CD4-positive, alpha-beta T cell treated with Interferon gamma for 1 hour (primary cell): Measurements from ENCODE around the gene ERFL.
"Not testable (repeated sequence)": the region's sequence is repeated elsewhere in the genome, so short reads cannot be mapped to it uniquely, and the experiment has no call there.

Source experiments
- DNase-seq: peaks from one replicate; pipeline ENCODE4 v3.0.0-alpha.2; 2020

ERFL gene

DNA sequence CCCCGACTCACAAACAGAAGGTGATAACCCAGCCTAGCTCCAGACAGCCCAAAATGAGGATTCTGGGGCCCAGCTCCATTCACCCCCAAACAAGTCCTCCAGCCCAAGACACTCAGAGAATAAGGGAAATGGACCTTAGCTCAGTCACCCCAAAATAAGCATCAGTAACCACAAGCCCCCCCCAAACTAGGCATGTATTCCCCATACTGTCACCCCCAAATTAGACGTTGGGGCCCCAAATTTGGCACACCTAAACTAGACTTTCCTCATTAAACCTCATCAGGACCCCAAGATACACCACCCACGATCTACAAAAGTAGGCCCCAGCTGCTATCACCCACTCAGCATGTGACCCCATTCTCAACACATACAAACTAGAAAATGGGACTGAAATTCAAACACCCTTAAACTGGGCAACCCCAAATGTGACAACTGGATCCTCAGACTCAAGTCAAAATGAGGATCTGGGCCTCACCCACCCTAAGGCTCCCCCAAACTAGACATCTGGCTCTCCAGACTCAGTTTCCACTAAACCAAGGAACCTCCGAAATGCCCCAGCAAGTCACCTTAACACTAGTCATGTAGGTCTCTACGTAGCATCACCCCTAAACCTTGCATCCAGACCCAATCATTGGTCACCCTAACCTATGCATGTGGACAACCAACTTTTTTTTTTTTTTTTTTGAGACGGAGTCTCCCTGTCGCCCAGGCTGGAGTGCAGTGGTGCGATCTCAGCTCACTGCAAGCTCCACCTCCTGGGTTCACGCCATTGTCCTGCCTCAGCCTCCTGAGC lies 13.4 kb upstream of the ERFL start:
- DNase-seq = no peak

DNA sequence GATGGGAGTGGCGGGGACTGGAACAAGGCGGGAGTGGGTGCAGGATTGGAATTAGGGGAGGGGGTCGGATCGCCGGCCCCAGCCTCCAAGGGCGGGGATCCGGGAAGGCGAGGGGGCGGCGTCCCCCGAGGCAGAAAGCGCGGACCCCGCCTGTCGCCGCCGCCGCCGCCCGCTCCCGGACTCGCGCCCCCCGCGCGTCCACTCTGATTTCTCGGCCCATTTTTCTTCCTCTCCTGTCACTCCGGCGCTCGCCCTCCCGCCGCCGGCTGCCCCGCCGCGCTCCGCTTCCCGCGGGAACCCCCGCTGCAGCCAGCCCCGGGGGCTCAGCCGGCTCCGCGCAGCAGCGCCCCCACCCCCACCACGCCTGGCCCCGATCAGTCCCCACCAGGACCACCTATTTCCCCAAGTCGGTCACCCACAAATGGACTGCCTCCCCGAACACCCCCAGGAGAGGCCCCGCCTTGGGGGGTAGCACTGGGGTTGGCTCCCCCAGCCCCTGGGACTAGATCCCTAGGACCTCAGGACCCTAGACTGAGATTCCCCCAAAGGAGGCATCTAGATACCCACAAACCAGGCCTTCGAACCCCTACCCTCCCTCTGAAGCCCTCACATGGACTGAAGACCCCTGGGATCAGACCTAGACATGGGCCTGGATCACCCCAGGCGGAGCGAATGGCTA lies 12.6 kb upstream of the ERFL start:
- no peak for DNase-seq

DNA sequence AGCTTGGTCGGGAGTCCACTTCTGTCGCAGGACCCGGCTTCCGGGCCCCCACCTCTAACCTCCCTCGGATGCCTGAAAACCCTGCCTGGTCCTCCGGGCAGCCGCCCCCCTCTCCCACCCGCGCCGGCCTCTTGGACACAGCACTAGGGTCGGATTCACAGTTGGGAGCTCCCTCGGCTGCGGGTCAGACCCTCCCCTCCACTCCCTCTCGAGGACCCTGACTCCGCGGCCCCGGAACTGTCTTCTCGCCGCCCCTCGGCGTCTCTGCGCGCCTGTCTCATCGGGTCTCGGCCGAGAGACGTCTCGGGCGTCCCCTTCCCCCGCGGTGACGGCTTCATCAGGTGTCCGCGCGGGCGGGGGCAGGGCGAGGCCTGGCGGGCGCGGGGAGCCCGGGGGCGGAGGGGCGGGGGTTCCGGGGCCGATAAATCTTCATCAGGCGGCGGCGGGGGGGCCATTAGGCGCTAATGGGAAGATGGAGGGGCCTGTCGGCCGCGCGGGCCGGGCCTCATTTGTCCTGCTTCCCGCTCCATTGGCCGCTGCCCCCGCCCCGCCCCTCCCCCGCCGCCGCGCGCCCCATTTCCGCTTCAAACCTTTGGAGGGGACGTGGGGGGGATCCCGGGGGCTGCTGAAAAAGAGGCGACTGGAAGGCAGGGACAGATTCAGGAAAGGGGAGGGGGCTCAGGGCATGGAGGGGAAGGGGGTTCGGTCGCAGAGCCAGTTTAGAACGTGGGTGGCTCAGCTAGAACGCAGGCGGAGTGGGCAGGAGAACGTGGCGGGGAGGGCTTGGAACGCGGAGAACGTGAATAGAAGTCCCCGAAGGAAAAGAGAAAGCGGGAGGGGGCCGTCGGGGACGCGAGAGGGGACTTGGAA lies 11.8 kb upstream of the ERFL start:
- DNase-seq = peak; percentile 76

DNA sequence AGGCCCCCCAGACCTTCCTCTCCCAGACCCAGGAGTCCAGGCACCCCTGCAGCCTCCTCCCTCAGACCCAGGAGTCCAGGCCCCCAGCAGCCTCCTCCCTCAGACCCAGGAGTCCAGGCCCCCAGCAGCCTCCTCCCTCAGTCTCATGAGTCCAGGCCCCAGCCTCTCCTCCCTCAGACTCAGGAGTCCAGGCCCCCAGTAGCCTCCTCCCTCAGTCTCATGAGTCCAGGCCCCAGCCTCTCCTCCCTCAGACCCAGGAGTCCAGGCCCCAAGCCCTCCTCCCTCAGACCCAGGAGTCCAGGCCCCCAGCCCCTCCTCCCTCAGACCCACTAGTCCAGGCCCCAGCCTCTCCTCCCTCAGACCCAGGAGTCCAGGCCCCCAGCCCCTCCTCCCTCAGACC lies 11.0 kb upstream of the ERFL start:
- DNase-seq = not testable (repeated sequence)

DNA sequence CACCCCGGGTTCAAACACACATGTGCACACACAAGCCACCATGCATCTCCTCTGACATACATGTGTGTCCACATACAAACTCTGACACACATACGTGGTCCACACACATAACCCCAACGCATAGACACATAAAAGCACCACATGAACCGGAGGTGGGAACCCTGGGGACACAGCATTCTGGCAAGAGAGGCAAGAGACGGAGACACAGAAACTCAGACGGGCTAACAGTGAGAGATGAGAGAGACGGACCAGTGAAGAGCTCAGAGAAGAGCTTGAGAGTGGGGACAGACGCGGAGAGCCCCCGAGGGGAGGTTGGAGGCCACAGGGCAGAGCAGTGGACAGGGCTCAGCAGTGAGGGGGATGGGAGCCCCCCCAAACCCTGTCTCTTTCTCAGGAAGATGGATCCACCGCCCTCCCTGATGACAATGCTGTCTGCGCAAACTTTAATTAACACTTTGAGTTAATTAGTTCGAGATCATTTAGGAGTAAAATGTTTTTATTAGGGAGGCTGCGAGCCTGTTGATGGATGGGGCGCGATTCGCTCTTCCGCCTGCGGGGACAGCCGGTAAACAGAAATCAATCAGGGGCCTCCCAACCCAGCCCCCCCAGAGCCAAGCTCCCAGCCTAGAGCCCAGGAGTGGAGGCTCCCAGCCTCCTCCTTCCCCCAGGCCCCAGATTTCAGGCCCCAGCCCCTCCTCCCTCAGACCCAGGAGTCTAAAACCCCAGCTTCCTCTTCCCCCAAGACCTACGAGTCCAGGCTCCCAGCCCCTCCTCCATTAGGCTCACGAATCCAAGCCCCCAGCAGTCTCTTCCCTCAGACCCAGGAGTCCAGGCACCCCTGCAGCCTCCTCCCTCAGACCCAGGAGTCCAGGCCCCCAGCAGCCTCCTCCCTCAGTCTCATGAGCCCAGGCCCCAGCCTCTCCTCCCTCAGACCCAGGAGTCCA lies 9.5 kb upstream of the ERFL start:
- DNase-seq = no peak

DNA sequence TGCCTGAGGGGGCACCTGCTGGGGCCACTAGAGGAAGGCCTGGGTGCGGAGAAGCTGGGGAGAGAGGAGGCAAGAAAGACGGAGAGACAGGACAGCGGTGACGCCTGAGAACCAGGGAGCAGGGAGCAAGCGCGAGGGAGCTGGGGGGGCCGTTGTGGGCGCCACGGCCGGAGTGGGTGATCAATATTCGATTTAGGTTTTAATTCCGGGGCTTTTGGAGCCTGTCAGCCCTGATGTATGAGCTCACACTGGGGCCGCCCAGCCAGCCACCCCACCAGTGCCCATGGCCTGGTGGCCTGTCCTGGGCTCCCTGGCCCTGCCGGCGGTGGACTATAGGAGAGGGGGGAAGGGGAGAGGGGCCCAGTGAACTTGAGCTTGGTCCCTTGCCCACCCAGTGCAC lies 8.7 kb upstream of the ERFL start:
- no peak for DNase-seq

DNA sequence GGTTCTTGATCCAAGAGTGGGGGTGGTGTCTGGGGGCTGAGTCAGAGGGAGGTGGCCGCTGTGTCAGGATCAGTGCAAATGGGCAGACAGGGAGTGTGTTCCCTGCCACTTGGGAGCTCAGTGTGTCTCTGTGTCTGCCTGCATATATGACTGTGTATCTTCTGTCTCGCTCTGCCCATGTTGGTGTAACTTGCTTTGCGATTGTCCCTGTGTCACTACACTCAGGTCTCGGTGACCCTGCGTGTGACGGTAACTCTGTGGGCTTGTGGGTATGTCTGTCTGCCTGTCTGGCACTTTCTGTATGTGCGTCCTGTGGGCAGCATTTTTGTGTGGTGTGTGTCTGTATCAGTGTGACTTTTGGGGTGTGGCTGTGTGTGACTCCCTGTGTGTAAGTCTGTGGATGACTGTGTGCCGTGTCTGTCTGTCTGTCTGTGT lies 8.2 kb upstream of the ERFL start:
- DNase-seq = peak; percentile 67

DNA sequence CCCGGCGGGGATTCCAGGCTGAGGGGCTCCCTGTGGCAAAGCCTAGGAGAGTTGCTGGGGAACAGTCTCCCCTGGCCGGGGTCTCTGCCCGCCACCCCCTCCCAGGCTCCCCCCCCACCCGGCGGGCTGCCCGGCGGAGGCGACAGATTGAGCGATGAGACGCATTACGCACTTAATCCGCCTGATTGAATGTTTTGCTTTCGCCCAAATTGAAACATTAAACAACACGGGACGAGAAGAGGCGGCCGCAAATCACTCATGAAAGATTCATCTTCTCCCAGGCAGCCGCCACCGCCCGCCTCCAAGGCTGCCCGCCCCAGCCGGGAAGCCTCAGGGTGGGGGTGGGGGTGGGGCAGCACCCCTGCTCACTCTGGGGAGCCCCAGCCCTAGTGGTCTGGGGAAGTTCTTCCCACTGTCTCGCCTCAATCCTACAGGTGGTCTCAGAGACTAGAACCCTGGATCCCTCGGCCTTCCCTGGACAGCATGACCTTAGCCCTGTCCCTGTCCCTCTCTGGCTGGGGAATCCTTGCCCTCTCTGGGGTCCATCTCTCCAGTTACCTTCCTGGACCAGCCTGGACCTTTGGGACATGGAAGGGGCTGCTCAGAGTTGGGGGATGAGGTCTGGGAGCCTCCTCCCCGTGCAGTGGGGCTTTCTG lies 7.6 kb upstream of the ERFL start:
- no peak for DNase-seq

DNA sequence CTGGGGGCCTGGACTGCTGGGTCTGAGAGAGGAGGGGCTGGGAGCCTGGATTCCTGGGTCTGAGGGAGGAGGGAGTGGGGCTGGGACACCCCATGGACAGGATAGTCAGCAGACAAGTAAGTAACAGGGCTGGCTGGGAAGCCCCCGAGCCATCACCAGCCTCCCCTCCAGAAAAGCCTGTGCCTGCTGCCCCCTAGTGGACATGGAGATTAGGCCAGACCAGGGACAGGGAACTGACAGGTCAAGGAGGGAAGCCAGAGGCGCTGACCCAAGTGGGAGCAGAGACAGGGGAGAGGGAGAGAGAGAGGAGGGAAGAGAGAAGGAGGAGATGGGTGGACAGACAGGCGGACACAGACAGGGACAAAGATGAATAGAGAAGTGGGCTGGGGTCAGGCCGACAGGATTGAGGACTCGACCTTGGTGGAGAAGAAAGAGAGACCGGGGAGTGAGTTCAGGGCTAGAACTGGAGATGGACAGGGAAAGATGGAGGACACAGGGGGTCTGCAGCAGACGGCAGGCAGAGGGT lies 6.7 kb upstream of the ERFL start:
- peak; percentile 81 for DNase-seq

DNA sequence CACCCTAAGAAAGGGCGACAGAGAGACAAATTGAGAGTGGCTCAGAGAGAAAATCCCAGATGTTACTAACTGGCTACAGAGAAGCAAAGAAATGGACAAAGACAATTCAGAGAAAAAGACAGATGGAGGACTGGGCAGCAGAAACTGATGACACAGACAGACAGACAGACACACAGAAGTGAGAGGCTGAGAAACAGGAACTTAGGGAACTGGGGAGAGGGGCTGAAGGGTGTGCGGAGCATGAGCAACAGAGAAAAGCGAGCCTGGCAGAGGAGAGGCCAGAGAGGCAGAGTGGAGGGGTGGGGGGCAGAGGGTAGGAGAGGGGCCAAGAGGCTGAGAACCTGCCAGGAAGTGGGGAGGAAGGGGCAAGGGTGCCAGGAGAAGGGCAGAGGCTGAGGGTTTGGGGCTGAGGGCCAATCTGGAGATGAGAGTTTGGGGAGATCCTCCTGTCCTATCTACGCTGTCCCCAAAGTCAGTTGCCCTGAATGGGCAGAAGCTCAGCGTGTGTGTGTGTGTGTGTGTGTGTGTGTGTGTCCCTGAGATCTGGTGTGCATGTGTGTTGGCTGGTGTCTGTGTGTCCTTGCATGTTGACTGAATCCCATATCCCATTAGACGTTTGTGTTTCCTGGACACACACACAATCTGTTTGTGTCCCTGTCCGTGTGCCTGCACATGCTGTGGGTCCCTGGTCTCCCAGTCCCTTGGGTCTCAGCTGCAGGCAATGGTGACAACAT lies 5.6 kb upstream of the ERFL start:
- DNase-seq = no peak

DNA sequence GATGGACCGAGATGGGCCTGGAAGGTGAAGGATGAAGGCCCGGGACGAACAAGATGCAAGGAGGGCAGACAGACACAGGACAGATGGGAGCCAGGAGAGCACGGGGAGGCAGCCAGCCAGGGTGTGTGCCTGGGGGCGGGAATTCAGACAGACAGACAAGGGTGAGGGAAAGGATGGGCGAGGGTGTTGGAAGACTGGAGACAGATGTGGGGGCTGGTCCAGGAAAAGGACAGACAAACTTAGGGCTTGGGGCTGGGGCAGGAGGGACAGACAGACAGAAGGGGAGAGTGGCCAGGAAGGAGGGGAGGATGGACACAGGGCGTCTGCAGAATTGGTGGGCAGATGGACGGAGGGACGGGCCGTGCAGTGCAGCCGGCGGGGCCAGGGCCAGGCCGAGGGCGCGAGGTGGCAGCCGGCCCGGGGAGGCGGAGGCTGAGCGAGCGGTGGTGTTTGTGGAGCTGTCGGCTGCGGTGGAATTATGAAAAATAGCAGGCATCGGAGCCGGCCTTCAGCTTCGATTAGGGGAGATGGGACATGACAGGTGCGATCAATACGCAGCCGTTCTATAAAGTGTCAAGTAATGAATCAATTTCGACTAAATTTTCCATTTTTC lies 4.6 kb upstream of the ERFL start:
- no peak for DNase-seq

DNA sequence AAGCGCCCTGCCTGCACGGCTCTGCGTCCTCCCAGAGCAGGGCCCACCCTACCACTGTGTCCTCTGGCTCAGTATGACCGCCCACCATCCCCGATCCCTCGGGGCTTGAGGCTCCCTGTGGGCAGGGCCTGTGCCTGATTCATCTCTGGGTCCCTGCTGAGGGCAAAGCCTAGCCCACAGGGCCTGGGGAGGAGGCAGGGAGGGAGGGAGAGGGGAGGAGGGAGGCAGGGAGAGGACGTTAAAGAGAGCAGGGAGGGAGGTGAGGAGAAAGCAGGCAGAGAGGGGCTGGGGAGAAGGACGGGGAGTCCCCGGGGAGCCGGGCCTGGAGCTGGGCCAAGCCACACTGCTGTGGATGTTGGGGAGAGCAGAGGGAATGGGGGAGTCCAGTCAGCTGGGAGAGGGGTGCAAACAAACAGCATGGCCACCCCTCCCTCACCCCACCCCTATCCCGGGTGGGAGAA lies 4.0 kb upstream of the ERFL start:
- DNase-seq = no peak

DNA sequence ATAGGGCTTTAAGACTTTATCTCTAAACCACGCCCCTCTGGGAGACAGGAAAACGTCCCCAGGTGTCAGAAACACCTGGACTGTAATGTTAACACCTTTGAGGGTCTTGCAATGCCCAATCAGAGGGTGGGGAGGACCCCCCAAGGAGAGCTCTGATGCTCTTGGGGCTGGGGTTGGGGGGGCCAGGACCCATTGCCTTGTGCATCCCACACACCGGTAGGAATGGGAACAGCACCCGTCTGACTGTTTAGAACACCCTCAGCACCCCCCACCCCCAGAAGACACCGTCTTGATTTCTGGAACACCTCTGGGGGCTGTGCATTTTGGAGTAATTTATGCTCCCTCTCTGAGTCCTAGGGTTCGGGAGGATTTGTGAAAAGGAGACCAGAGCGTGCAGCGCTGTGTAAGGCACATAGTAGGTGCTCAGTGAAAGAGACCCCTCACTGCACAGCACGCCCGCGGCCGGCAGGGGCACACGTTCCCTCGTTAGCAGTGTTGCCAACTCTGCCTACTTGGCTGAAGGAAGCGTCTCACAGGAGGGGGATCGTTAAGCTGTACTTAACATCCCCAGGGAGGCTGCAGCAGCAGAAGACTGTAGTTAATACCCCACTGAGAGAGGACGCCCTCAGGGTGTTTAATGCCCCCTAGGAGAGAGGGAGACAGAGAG lies 2.8 kb upstream of the ERFL start:
- DNase-seq = no peak

DNA sequence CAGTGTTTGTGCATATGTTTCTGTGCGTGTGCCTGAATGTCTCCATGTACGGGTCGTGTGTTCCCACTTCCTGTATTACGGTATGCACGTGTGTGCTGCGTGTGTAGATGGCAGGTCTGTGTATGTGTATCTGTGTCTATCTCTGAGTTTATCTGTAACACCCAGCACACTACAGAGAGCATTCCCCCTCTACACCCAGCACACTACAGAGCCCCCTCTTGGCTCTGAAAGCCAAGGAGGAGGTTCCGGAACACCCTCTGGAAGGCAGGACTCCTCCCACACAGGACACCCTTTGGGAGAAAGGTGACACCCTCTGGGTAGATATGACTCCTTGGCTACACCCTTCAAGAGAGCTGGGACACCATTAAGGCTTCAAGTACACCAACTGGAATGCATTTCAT lies 2.1 kb upstream of the ERFL start:
- no peak for DNase-seq

DNA sequence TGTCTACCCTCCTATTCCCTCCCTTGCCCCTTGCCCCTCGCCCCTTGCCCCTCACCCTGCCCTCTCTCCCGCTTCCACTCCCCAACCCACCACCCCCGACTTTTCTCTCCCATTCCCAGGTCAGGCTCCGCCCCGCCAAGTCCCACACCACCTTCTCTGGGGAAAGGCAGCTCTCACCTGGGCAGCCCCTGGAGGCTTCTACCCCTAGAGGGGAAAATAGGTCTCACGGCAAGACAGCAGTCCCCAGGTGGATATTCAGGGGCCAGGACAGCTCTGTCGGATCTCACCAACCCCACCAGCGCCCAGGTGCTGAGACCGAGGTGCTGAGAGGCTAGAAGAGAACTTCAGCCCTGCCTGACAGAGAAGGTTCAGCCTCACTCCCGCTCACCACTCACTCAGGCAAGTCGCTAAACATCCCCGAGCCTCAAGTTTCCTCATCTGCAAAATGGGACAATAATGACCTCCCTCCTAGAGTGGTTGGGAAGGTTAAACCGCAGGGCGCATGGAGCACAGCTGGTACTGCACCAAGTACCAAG lies 1.4 kb upstream of the ERFL start:
- DNase-seq = no peak

DNA sequence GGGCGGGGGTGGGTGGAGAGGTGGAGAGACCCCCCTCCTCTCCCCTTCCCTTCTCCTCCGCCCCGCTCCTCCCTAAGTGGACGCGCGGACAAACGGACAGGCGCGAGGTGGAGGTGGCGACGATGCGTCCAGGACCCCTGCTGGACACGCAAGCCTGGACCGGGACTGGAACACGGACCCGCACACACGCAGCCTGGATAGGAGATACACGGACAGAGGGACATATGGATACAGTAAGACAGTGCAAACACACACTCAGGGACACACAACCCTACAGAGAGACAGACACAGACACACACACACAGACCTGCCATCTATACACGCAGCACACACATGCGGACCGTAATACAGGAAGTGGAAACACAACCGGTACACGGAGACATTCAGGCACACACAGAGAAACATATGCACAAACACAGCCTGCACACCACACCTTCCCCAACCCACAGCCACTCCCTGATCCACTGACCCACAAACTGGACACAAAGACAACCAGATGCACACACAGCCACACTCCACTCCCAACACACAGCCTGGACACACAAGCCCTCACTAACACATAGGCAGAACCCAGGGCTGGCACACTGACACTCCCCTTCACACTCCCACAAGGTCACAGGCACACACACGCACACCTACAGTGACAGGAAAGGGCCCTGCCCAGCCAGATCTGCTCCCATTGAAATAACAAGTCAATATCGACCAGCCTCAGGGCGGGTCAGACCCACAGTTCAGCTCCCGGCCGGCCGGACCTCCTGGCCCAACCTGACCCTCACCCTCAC lies 696 bp upstream of the ERFL start:
- peak; percentile 53 for DNase-seq

DNA sequence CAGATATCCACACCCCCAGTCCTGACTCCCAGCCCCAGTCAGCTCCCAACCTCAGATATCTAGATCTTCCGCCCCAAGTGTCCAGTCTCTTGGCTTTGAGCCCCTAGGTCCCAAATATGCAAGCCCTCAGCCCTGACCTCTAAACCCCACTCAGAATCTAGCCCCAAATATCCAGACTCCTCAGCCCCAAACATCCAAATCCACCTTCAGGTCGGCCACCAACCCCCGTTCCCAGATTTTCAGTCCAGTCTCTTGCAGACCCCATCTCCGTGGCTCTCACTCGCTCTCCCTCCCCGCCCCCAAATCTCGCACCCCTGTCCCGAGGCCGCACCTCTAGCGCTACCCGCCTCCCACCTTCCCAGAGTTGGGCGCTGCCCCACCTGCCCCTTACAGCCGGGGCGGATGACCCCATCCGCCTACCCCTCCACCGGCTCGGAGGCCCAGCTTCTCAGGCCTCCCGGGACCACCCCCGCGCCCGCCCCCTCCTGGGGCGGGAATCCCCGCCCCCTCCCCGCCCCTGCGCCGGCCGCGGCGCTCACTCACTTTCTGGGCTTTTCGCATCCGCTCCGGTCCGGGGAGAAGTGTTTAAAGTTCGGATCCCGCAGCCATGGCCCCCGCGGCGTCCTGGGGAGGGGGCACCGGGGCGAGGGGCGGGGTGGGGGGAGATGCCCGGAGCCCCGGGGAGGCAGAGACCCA lies 604 bp downstream of the ERFL start:
- DNase-seq = no peak
